HepG2 (cell line): ENCODE results near the gene RAD21L1. TPM values are rescaled to one million over a fixed set of nuclear protein-coding genes. Genes with fewer than 3 reads are reported as not detected.

Experiments used
- ATM ChIP-seq: fragments of 450-650 bp; IDR thresholded peaks from 2 replicates; pipeline ENCODE4 v1.7.1; 2017; ENCODE audit warnings: mild to moderate bottlenecking, borderline replicate concordance
- ESRRA ChIP-seq: sonication (generic); formaldehyde crosslinking; IDR thresholded peaks from 2 replicates; pipeline ENCODE4 v1.5.1; 2020; ENCODE audit warnings: mild to moderate bottlenecking, low read depth, missing genetic modification reagents
- KAT2B ChIP-seq: fragments of 150-350 bp; IDR thresholded peaks from 2 replicates; pipeline ENCODE4 v1.6.1; 2014; ENCODE audit warnings: low read depth, low read length, borderline replicate concordance
- KDM3A ChIP-seq: IDR thresholded peaks from 2 replicates; pipeline ENCODE4 v1.6.1; 2018; ENCODE audit warnings: low read depth, missing compliant biosample characterization
- KLF9 ChIP-seq: IDR thresholded peaks from 2 replicates; pipeline ENCODE4 v1.6.1; 2016; ENCODE audit warnings: low read depth
- LRRFIP1 ChIP-seq: sonication (generic); formaldehyde crosslinking; conservative IDR thresholded peaks from 2 replicates; pipeline ENCODE4 v1.4.0; 2020; ENCODE audit warnings: missing genetic modification reagents
- MAZ ChIP-seq, 2 experiments: sonication (generic) in 1 of 2; formaldehyde crosslinking in 1 of 2; IDR thresholded peaks; 2 replicates each; pipeline versions ENCODE4 v1.5.0 to v1.6.1; 2012 to 2020; ENCODE audit warnings: low read depth in 2 of 2, mild to moderate bottlenecking in 2 of 2, borderline replicate concordance in 1 of 2, improper control_type of control experiment in 1 of 2, low read length in 1 of 2, missing genetic modification reagents in 1 of 2, moderate library complexity in 1 of 2
- MTF2 ChIP-seq: sonication (generic); formaldehyde crosslinking; IDR thresholded peaks from 2 replicates; pipeline ENCODE4 v1.5.0; 2020; ENCODE audit warnings: missing genetic modification reagents, borderline replicate concordance
- PITX1 ChIP-seq: sonication (generic); formaldehyde crosslinking; IDR thresholded peaks from 2 replicates; pipeline ENCODE4 v1.5.1; 2020; ENCODE audit warnings: mild to moderate bottlenecking, missing genetic modification reagents
- PREB ChIP-seq: sonication (generic); formaldehyde crosslinking; IDR thresholded peaks from 2 replicates; pipeline ENCODE4 v1.4.0; 2020; ENCODE audit warnings: missing genetic modification reagents
- REPIN1 ChIP-seq: sonication (generic); formaldehyde crosslinking; IDR thresholded peaks from 2 replicates; pipeline ENCODE4 v1.8.0; 2022; ENCODE audit warnings: missing genetic modification reagents, low read depth, mild to moderate bottlenecking, borderline replicate concordance
- SMARCC2 ChIP-seq: fragments of 450-650 bp; IDR thresholded peaks from 2 replicates; pipeline ENCODE4 v1.6.1; 2017; ENCODE audit warnings: antibody characterized with exemption, mild to moderate bottlenecking
- SP4 ChIP-seq: sonication (generic); formaldehyde crosslinking; IDR thresholded peaks from 2 replicates; pipeline ENCODE4 v1.8.1; 2023; ENCODE audit warnings: mild to moderate bottlenecking, missing genetic modification reagents
- SRF ChIP-seq: IDR thresholded peaks from 2 replicates; pipeline ENCODE4 v1.6.1; 2011; ENCODE audit warnings: mild to moderate bottlenecking, low read depth, low read length, moderate library complexity
- SRY ChIP-seq: sonication (generic); formaldehyde crosslinking; IDR thresholded peaks from 2 replicates; pipeline ENCODE4 v1.8.0; 2022; ENCODE audit warnings: mild to moderate bottlenecking, missing genetic modification reagents
- THAP11 ChIP-seq: IDR thresholded peaks from 2 replicates; pipeline ENCODE4 v1.6.1; 2016; ENCODE audit warnings: missing biosample characterization, missing genetic modification reagents
- TMF1 ChIP-seq: sonication (generic); formaldehyde crosslinking; IDR thresholded peaks from 2 replicates; pipeline ENCODE4 v1.8.1; 2022; ENCODE audit warnings: low read depth, missing genetic modification reagents
- TOE1 ChIP-seq: sonication (generic); formaldehyde crosslinking; IDR thresholded peaks from 2 replicates; pipeline ENCODE4 v1.4.0; 2020; ENCODE audit warnings: mild to moderate bottlenecking, missing genetic modification reagents
- ZBTB7A ChIP-seq: sonication (generic); formaldehyde crosslinking; IDR thresholded peaks from 2 replicates; pipeline ENCODE4 v1.8.0; 2022; ENCODE audit warnings: mild to moderate bottlenecking, missing genetic modification reagents
- ZNF10 ChIP-seq: sonication (generic); formaldehyde crosslinking; IDR thresholded peaks from 2 replicates; pipeline ENCODE4 v1.4.0; 2020; ENCODE audit warnings: mild to moderate bottlenecking, low read depth, missing genetic modification reagents, borderline replicate concordance
- ZNF329 ChIP-seq: sonication (generic); formaldehyde crosslinking; IDR thresholded peaks from 2 replicates; pipeline ENCODE4 v1.9.0; 2021; ENCODE audit warnings: low read depth, mild to moderate bottlenecking, missing genetic modification reagents
- ZNF615 ChIP-seq: sonication (generic); formaldehyde crosslinking; IDR thresholded peaks from 2 replicates; pipeline ENCODE4 v1.5.0; 2020; ENCODE audit warnings: mild to moderate bottlenecking, missing genetic modification reagents, borderline replicate concordance
- ZNF704 ChIP-seq: sonication (generic); formaldehyde crosslinking; IDR thresholded peaks from 2 replicates; pipeline ENCODE4 v1.8.1; 2023; ENCODE audit warnings: mild to moderate bottlenecking, inconsistent platforms, moderate library complexity, missing genetic modification reagents, borderline replicate concordance
- ZNF770 ChIP-seq: sonication (generic); formaldehyde crosslinking; IDR thresholded peaks from 2 replicates; pipeline ENCODE4 v1.5.0; 2020; ENCODE audit warnings: mild to moderate bottlenecking, missing genetic modification reagents
- ZSCAN22 ChIP-seq: sonication (generic); formaldehyde crosslinking; IDR thresholded peaks from 2 replicates; pipeline ENCODE4 v1.4.0; 2020; ENCODE audit warnings: mild to moderate bottlenecking, missing genetic modification reagents
- polyA plus RNA-seq, 8 experiments: library from polyadenylated mRNA; depleted of rRNA in 3 of 8; stranded (reverse) in 7 of 8; unstranded in 1 of 8; fragments of >200 nt; fragmentation: Illumina TruSeq in 4 of 8; extraction: Trizol in 4 of 8; gene quantifications; 2 replicates each; pipeline versions ENCODE4 v1.2.1 to v1.2.3, GENCODE V29; 2011 to 2016; ENCODE audit warnings: low read depth in 4 of 8, missing spikeins in 1 of 8, mixed read lengths in 1 of 8; ENCODE audit not compliant: insufficient read depth in 1 of 8
- total RNA-seq, 5 experiments: library from RNA; depleted of rRNA; stranded (reverse); fragments of >200 nt; fragmentation: Illumina TruSeq; extraction: Trizol; gene quantifications; 2 replicates each; pipeline ENCODE4 v1.2.3, GENCODE V29; 2016; ENCODE audit warnings: low read depth in 1 of 5

Gene RAD21L1
- total and polyA plus RNA-seq, 2 of the 13 experiments (the other 11 are each of a cell fraction or from before 2014, with no cell fraction given): not detected

GRCh38 chr20:1185316-1185741, 40.5 kb upstream of the RAD21L1 start (continued):
- TF ChIP-seq ZNF704 (CRISPR knock-in tag) (no peak), ZNF615 (CRISPR knock-in tag) (no peak), ZNF770 (CRISPR knock-in tag) (no peak), ATM (no peak), MAZ (IDR thresholded peaks at IDR 0.05; ENCODE audit: borderline replicate concordance, low read depth, low read length) (0 out of 2 replicates have a peak, but pooled peaks have one; percentile 16), MAZ (CRISPR knock-in tag; IDR thresholded peaks at IDR 0.05; ENCODE audit: low read depth) (0 out of 2 replicates have a peak, but pooled peaks have one; percentile 0), KLF9 (CRISPR knock-in tag) (no peak), LRRFIP1 (no peak), TOE1 (CRISPR knock-in tag) (no peak), REPIN1 (CRISPR knock-in tag) (no peak), THAP11 (CRISPR knock-in tag) (no peak), KAT2B (no peak), SMARCC2 (no peak), KDM3A (CRISPR knock-in tag) (0 out of 2 replicates have a peak, but pooled peaks have one; percentile 6), PREB (no peak), MTF2 (no peak), SRF (no peak), ZNF329 (CRISPR knock-in tag) (no peak), TMF1 (CRISPR knock-in tag) (no peak), ZNF10 (CRISPR knock-in tag) (no peak), ESRRA (CRISPR knock-in tag) (no peak), ZBTB7A (peak; percentile 2; the same call in 1 of the 2 replicates), SRY (CRISPR knock-in tag) (no peak), ZSCAN22 (CRISPR knock-in tag) (no peak), PITX1 (no peak), SP4 (CRISPR knock-in tag) (no peak)
